Non-pigmented ciliary epithelial cell (primary cell): ENCODE measurements around the gene UBIAD1.

Experiments
- DNase-seq: peaks from one replicate; pipeline ENCODE4 v3.0.0-alpha.2; 2010; ENCODE audit warnings: low read depth

UBIAD1 gene

DNA sequence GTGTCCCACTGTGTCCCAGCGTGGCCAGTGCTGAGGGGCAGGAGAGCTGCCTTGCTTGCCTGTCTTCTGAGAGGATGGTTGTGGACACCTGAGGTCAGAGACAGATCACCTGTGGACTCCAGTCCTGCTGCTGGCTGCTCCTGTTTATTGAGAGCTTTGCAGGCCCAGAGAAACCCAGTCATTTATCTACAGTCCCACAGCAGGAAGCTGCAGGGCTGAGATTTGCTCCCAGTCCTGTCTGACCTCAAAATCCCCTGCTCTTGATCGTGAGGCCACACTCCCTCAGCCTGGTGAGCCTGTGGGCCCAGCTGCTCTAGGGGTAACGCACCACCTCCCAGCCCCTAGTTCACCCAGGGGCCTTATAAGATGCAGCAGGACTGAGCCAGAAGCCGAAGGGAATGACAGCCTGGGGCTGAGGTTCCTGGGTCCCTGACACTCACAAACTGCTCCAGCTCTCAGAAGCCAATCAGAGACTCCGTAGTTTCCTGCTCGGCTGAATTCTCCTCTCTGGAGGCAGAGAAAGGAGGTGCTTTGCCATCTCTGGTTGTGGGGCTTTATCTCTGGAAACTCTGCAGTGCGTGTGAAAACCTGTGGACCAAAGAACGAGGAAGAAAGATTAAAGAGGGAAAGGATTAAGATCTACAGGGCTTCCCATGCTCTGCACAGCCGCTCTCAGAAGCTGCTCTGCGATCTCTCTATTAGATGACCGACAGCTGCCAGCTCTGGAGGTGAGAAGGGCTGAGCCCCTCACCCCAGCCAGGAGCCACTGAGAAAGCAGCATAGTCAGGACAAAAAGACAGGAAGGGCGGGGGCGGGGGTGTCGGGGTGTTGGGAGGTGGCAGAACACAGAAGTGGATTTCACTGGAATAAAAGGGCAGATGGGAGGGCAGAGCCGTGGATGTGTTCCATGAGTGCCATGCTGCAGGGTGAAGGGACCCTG is 39.1 kb downstream of the UBIAD1 start:
- no peak for DNase-seq

DNA sequence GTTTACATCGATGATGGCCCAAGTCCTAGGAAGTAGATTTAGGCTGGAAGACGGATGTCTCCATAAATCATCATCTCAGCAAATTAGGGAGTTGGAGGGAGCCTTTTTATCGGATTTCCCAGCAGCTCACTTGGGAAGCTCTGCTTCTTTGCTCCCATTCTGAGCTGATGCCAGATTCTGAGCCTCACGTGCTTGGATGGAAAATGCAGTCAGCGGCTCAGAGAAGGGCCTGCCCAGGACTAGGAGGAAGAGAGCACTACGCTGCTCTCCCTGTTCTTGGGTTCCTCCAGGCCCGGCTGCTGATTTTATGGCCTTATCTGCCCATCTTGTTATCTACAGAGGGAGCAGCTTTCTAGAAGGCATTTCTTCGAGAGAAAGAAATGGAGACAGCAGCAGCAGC is 42.0 kb downstream of the UBIAD1 start:
- DNase-seq, result no peak

DNA sequence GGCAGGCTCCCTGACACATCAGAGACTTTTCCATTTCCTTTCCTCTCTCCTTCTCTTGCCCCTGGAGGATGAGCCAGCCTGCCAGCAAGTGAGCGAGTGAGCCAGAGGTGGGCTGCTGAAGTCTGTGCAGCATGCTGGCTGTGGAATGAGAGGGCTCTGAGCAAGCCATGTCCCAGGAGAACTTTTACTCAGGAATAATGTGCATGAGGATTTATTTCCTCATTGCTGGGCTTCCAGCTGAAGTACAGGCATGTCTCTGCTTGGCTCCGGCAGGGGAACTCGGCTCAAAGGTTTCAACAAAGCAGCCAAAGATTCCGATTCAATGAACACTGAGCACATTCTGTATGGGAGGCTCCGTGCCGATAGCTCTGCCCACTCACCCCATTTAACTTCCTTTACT is 43.7 kb downstream of the UBIAD1 start:
- no peak for DNase-seq

DNA sequence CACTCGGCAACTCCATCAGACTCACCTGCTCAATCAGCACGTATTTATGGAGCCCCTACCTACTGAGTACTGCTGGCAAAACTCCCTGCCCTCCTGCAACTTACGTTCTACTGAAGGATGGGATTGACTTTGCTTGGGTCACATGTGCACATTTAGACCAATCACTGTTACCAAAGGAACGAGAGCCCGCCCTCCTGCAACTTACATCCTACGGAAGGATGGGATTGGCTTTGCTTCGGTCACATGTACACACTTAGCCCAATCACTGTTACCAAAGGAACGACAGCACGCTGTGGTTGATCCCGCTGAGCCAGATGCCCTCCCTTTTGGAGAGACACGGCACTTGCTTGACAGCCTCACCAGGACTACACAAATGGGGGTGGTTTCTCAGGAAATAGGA is 46.0 kb downstream of the UBIAD1 start:
- no peak for DNase-seq

DNA sequence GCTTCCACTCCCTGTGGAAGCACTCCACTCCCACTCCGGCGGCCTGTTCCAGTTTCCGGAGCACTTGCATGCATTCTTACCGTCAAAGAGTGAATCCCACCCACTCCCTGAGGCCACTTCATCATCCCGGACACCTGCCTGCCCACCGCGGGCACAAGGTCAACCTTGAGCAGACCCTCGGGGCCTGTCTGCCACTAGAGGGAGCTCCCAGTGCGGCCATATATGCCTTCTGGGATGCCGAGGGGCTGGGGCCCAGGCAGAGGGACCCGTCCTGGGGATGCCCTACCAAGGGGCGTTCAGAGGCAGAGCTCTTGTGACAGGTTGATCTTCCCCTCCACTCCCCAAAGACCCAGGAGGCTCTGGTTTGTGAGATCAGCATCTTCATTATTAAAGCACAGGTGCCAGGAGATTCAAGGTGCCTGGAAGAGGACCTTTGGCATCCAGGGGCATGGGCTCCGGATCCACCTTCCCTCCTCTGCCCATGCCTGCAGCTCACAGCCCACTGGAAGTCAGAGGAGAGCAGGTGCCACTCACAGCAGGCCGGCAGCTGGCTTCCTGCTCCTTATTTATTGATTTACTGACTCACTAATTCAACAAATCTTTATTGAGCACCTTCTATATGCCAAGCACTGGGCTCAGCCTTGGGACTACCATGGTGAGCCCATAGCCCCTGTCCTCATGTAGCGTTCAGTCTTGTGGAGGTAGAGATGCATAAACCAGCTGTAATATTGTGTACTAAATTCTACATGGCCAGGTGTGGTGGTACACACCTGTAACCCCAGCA is 47.3 kb downstream of the UBIAD1 start:
- DNase-seq, result no peak

DNA sequence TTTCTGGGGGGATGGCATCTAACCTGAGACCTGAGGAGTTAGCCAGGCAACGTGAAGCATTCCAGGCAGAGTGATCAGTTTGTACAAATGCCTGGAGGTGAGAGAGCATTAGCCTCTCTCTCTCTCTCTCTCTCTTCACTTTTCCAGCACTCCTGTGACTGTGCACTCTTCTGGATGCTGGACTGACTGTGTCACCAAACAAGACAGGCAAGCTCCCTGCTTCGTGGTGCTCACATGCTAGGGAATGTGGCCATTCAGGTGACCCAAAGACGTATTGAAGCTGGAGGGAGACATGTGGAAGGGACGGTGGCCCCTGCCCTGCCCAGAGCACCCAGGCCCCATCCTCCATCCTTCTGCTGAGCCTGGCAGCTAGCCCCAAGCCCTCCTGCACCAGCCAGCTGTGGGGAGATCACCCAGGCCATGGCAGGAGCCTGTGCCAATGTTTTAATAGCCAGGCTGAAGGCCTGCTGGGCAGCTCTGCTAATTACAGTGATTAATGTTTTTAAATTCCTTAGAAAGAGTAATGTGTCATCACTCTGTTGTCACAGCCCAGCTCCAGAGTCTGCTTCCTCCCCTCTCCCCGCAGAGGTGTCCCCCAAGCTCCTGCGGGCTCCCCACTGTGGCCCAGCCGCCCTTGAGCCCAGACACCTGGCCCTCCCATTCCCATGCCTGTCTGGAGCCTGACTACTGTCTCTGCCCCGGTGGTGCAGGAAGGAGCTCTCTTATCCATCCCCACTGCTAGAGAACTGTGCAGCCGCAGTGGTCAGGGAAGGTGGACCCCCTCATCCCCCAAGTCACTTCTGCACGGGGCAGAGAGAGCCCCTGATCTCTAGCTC is 48.9 kb downstream of the UBIAD1 start:
- DNase-seq, result no peak

DNA sequence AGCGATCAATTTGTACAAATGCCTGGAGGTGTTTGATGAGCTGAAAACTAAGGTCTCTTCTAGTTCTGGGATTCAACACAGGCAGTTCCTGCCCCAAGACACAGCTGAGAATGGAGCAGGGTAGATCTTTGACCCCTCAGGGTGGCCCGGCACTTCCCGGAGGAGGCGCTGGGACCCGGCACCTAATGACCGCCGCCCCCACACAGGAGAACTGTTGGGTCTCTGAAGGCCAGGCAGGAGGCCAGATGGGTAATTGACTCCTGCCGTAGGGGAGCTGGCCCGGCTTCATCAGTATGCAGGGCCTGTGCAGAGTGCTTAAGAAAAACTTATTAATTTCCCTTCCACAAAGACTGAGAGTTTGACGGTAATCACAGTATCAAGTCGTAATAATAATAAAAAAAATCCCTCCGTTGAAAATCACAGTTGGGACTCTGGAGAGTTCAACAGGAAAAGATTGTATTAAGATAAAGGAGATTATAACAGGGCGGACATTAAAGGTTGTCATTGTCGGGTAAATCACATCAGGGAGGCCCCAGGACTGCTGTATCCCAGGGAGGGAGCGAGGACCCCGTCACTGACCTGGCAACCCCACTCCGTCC is 51.7 kb downstream of the UBIAD1 start:
- no peak for DNase-seq

DNA sequence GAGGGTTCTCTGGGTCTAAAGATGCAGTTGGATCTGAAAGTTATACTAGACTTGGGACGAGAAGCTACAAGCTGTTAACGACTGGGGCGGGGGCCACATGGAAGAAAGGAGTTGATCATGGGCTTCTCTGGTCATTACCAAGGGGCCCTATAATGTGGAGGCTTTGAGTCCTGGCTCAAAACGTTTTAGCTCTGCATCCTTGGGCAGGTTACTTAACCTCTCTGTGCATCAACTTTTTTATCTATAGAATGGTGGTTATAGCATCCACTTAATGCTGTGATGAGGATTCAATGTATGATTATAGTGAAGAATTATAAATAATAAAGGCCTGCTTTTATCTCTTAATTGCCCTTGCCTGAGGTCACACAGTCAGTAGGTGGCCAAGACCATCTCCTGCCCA is 53.1 kb downstream of the UBIAD1 start:
- DNase-seq, result no peak

DNA sequence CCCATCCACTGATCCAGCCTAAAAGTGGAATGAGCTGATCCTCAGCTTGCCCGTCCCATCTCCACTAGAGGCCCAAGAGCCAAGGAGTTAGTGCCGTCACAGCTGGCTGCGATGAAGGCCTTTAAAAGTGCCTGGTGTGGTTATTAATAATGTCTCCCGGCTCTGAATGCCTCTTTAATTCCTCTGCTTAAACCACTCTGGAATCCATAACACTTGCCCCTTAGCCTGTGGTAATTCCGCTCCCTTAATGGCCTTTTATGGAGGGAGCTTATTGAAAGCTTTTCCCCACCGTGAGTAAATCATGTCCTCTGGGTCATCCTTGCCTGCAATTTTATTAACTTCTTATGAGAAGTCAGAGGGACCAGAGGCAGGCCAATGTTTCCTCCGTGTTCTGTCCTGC is 55.4 kb downstream of the UBIAD1 start:
- DNase-seq, result no peak

DNA sequence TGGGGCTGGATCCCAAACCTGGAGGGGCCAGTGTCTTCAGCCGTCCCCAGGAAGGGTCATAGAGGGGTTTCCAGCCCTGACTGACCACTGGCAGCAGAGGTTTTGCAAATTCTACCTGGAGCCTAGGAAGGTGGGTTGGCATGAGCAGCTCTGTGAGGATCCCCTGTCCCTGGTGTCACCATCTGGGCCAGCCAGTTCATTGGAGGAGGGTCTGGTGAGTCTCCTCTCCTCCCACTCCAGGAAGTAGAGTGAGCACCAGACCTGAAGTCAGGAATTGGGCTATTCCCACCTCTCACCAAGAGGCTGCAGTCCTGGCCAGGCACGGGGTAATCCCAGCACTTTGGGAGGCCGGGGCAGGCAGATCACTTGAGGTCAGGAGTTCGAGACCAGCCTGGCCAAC is 57.4 kb downstream of the UBIAD1 start:
- DNase-seq, result no peak

DNA sequence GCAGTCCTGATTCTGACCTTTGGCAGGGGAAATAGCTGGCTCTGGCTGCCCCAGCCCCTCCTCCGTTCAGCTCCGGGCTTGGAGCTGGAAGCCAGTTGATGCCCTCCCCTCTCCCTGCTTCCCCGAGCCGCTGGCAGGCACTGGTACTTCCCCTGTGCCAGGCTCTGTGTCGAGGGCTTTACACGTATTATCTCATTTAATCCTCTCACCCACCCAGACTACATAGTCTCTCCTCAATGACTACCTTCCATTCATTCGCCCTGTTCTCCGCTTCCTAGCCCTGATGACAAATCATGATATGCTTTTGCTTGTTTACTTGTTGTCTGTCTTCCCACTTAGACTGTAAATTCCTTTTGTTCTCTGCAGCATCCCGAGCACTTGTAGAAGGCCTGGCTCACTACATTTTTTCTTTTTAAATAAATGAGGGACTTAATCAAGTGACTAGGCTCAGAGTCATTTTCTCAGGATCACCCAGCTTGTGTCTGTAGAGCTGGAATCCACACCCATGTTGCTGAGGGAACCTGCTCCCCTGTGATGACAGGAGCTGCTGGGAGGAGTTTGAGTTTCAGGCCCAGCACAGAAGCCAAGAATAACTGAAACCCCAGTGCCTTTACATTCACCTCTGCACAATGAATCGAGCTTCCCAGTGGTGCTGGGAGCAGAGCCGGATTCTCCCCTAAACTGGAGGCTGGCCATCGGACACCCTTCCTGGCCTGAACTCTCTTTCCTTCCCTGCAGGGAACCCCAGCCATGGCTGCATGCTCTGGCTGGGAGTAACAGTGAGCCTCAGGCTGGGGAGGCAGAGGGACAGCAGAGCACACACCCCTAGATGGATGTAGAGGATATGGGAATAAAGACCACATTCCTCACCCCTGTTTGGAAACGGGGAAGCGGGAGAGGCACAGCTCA is 58.3 kb downstream of the UBIAD1 start:
- DNase-seq, result no peak

DNA sequence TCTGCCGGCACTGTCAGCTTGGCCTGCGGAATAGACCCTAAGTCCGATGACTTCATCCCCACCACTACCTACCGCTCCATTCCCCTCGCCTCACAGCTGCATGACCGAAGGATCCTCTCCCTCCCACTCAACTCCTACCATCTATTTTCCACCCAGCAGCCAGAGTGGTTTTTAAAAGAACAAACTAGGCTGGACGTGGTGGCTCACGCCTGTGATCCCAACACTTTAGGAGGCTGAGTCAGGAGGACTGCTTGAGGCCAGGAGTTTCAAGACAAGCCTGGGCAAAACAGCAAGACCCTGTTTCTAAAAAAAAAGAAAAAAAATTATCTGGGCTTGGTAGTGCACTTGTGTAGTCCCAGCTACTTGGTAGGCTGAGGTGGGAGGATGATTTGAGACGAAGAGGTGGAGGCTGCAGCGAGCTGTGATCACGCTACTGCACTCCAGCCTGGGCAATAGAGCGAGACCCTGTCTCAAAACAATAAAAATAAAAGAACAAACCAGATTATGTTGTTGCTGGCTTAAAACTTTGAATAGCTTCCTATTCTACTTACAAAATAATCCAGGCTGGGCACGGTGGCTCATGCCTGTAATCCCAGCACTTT is 59.0 kb downstream of the UBIAD1 start:
- DNase-seq, result no peak

DNA sequence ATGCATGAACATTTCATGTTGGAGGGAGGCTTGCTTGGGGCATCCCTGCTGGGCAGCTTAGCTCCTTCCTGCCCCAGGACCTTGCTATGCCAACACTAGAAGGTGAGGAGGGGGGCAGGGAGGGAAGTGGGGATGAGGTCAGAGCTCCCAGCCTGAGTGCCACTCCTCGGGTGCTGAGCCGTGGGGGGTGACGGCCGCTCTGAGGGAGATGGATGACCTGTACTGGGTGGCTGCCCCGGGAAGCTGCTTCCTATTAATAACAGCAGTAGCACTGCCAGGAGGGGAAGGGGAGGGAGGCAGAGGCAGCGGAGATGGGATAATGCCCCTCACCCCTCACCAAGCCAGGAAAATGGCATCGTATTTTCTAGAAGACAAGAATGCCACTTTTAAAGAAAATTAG is 60.6 kb downstream of the UBIAD1 start:
- no peak for DNase-seq

DNA sequence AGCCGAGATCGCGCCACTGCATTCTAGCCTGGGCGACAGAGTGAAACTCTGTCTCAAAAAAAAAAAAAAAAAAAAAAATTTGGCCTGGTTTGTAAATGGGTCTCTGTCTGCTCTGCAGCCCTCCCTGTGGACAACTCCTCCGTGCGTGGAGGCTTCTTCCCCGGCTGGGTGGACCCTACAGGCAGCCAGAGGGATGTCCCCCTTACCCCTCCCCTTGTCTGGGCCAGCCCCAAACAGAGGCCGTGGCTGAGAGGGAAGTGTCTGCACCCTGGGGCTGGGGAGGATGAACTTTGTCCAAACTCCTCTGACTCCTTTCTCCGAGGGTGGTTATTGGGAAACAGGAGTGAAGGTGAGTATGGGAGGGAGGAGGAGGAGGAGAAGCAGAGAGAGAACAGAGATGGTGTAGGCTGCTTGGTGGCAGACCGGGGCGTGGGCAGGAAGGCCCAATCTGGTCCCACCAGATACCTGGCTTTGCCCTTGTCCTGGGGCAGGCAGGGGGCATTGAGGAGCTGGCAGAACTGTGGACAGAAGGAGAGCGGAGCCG is 61.3 kb downstream of the UBIAD1 start:
- no peak for DNase-seq

DNA sequence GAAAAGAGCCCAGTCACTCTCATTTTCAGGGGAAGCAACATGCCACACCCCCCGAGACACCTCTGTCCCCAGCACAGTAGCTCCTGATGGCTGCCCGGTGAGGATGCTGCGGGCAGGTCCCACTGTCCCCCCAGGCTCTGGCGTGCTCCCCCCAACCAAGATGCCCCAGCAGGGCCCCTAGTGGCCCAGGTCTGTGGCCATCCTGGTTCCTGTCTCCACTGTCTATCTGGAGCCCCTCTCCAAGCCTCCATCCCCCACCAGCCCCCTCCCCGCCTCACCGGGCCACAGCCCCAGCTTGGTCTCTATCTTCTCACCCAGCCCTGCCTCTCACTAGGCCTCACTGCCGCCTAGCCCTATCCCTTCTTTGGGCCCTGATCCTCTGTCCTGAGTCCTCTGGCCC is 61.8 kb downstream of the UBIAD1 start:
- DNase-seq, result no peak

DNA sequence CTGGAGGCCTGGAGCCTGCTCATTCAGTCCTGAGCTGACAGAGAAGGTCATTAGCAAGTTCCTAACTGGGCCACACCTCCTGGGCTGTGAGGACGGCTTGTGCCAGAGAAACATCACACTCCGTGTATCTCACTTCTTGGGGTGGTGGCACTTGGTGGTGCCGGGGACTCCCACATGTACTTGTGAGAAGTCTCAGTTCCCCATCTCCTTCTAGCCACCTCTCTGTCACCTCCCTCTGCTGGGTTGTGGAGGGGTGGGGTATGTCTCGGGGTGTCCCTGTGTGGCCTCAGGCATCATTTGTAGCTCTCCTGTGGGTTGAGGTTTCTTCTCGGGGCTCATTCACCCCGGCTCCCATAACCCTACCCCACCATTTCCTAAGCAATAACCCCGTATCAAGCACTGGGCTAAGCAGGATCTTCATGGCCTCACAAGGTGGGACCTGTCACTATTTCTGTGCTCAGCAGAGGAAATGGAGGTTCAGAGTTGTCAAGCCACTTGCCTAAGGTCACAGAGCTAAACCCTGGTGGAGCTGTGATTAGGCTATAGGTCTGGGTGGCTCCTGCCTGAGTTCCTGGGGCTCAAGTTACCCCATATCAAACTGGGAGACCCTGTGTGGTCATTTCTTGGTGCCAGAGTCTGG is 62.5 kb downstream of the UBIAD1 start:
- no peak for DNase-seq

DNA sequence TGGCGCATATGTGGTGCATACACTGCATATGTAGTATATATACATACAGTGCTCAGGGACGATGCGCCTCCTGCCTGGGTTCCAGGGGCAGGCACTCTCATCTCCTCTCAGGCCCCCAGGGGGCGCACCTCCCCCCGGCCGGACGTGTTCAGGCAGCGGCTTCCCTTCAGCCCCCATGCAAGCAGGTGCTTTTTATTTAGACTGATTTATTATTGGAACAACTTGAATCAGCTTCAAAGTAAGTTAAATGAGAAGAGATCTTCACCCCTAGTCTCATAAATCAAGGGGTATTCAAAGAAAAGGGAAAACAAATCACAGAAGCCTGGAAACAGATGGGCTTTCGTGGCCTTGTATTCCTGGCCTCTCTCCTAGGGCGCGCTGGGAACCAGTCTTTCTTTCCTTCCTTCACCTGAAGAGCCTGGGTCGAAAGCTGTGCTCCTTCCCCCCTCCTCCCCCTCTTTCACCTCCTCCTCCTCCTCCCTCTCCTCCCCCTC is 64.6 kb downstream of the UBIAD1 start:
- DNase-seq, result no peak
